Lower leg skin (tissue), 4 donors: ENCODE data around the gene OR2H2. TPM values are rescaled to one million over a fixed set of nuclear protein-coding genes. Genes with fewer than 3 reads are reported as not detected.

Experiments used
- DNase-seq, 2 donors: peaks; one replicate each; pipeline ENCODE4 v3.0.0-alpha.2; 2019; ENCODE audit warnings: low spot score in 2 of 2
- H3K4me3 ChIP-seq: fragments of 200-600 bp; sonication (generic); 2 replicates; pipeline ENCODE4 v1.5.1; 2017; ENCODE audit warnings: mild to moderate bottlenecking, low read depth; ENCODE audit not compliant: poor library complexity, severe bottlenecking
- POLR2A ChIP-seq, 2 donors: fragments of 450-650 bp; IDR thresholded peaks; one replicate each; pipeline ENCODE4 v1.6.1; 2016 to 2017; ENCODE audit warnings: antibody characterized with exemption in 2 of 2, mild to moderate bottlenecking in 1 of 2, moderate library complexity in 1 of 2
- WGBS, 2 donors: methylation state at CpG; one replicate each; pipeline ENCODE4 v1.1.5; 2018; 5-methylcytosine and 5-hydroxymethylcytosine counted together
- intact Hi-C: fragments of 100-400 bp; cut with DNase I; formaldehyde crosslinking; loops from one replicate; pipeline ENCODE4 v1.15.0; 2023; ENCODE audit warnings: low total_unique reads
- total RNA-seq, 4 donors: library from RNA; depleted of rRNA; stranded (reverse); fragments of >200 nt; gene quantifications; one replicate each; pipeline ENCODE4 v1.1.0, GENCODE V29; 2016
- TF ChIP-seq, protein P1 (sequence below), 3 donors: fragments of 450-650 bp; IDR thresholded peaks; one replicate each; pipeline ENCODE4 v1.5.1; 2016; ENCODE audit warnings: antibody characterized with exemption in 3 of 3, mild to moderate bottlenecking in 3 of 3, moderate library complexity in 2 of 3

OR2H2 gene
- total RNA-seq, 4 donors from 2014 or later: not detected

DNA sequence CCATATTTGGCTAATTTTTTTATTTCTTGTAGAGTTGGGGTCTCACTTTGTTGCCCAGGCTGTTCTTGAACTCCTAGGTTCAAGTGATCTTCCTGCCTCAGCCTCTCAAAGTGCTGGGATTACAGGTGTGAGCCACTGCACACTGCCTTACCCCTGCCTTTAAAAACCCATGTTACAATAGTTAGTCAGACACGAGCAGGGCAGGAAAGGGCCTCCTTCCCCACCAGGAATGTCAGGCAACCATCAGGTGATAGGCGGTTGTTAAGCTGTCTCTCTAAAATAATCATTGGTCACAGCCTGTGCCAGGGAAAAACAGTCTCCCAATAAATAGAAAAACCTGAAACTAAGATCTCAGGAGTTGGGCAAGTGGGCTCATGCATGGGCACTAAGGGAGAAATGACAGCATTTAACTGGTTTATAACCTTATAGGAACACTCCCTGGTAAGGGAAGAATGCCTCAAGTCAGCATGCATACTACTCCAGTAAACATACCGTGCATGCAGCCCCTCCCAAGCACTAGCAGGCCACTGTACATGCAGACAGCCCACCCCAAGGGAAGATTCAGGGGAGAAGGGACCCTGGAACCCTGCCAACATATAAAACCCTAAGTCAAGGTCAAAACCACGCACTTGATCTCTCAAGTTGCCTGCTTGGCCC, 8.4 kb downstream of the OR2H2 start:
- H3K4me3 ChIP-seq: no peak overlapping the region
- intact Hi-C loops: no loop called here
- DNase-seq: no peak
- TF ChIP-seq, protein P1, sequence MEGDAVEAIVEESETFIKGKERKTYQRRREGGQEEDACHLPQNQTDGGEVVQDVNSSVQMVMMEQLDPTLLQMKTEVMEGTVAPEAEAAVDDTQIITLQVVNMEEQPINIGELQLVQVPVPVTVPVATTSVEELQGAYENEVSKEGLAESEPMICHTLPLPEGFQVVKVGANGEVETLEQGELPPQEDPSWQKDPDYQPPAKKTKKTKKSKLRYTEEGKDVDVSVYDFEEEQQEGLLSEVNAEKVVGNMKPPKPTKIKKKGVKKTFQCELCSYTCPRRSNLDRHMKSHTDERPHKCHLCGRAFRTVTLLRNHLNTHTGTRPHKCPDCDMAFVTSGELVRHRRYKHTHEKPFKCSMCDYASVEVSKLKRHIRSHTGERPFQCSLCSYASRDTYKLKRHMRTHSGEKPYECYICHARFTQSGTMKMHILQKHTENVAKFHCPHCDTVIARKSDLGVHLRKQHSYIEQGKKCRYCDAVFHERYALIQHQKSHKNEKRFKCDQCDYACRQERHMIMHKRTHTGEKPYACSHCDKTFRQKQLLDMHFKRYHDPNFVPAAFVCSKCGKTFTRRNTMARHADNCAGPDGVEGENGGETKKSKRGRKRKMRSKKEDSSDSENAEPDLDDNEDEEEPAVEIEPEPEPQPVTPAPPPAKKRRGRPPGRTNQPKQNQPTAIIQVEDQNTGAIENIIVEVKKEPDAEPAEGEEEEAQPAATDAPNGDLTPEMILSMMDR (IDR thresholded peaks at IDR 0.05): no peak
- no peak for TF ChIP-seq POLR2A (IDR thresholded peaks at IDR 0.05)
- 21 to 31% methylated on average over 4 of the region's 4 CpGs for WGBS, 2 donors

DNA sequence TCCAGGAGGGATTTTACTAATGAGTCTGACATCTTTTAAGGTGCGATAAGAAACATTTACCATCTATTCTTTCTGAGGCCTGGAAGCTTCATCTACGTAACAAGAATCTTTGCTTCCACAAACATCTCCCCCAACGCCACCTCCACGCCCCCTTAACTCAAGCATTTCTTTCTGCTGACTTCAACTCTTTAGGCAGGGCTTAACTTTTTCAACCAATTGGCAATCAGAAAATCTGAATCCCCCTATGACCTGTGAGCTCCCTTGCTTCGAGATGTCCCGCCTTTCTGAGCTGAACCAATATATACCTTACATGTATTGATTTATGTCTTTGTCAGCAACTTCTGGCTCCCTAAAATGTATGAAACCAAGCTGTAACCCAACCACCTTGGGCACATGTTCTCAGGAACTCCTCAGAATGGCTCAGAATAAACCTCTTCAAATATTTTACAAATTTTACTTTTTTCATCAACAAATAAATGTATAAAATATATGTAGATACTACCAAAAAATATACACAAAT, 11.5 kb downstream of the OR2H2 start:
- WGBS, 2 donors: 84 to 86% methylated on average over 6 of the region's 6 CpGs
- intact Hi-C loops: no loop called here
- no peak overlapping the region for H3K4me3 ChIP-seq
- no peak for DNase-seq
- TF ChIP-seq, protein P1 (IDR thresholded peaks at IDR 0.05): no peak
- TF ChIP-seq POLR2A (IDR thresholded peaks at IDR 0.05): no peak

DNA sequence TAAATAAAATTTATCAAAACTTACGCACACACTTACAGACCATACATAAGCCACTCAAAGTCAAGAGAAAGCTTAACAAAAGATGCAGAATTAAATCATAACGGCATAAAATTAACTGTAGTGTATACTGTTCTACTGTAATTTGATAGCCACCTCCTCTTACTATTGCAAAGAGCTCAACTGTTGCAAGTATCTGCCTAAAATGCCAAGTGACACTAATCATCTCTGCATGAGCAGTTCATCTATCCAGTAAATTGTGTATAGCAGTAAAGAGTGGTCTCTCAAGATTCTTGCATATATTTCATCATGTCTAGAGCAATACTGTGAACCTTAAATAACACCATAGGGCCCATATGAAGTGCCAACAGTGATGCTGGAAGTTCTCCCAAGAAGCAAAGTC, 12.3 kb downstream of the OR2H2 start:
- intact Hi-C loops: no loop called here
- H3K4me3 ChIP-seq: no peak overlapping the region
- no peak for DNase-seq
- 77 to 81% methylated on average over 2 of the region's 2 CpGs for WGBS, 2 donors
- no peak for TF ChIP-seq POLR2A (IDR thresholded peaks at IDR 0.05)
- TF ChIP-seq, protein P1 (IDR thresholded peaks at IDR 0.05): no peak

DNA sequence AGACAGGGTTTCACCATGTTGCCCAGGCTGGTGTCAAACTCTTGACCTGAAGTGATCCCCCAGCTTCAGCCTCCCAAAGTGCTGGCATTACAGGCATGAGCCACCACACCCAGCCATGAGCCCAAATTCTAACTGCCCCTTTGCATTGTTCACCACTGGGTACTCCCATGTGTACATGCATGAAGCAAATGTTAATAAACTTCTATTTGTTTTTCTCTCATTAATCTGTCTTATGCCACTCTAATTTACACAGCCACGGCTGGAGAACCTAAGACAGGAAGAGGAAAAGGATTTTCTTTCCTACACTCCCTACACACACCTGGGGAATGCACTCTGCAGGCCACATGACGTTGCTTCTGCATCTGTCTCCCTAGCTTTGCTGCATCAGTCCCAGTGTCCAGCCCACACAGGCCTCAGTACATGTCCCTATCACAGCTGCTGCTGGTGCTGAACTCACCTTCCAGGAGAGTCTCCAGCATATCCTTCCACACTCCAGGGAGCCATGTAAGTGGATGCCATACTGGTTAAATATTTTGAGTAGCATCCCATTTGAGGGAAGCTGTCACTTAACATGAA, 13.3 kb downstream of the OR2H2 start:
- intact Hi-C loops: no loop called here
- DNase-seq: no peak
- no peak overlapping the region for H3K4me3 ChIP-seq
- 65 to 66% methylated on average over 2 of the region's 2 CpGs for WGBS, 2 donors
- TF ChIP-seq, protein P1 (IDR thresholded peaks at IDR 0.05): no peak
- TF ChIP-seq POLR2A (IDR thresholded peaks at IDR 0.05): no peak

DNA sequence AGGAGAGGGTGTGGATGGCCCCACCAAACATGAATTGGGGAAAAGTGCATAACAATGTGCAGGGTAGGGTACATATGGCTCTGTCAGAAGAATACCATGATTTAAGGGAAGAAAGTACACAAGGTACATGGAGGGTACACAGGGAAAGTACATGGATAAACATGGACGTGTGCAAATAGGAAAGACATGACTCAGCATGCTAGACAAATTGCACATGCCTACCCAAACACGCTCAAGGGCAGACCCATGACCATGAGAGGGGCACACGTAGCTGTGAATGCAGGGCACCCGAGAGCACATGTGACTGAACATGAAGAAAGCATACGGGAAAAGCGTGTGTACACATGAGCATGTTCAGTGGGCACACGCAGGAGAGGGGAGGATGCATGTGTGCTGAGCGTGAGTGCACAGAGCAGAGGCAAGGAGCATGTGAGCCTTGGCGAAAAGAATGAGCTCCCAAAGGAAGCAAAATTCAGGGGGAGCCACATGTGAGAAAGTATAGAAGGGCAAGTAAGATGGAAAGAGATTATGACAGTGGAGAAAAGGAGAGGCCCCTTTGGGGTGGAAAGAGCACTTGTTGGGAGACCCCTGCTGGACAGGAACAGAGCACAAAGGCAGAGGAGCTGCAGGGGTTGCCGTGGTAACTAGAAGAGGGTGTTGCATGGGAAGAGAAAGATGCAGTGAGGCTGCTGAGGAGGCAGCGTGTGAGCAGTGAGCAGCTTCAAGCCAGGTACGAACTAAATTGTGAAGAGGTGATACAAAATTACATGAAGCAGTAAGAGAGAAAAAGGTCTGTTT, 17.8 kb downstream of the OR2H2 start:
- no peak for DNase-seq
- intact Hi-C loops: no loop called here
- 88 to 89% methylated on average over 12 of the region's 12 CpGs for WGBS, 2 donors
- H3K4me3 ChIP-seq: no peak overlapping the region
- TF ChIP-seq POLR2A (IDR thresholded peaks at IDR 0.05): no peak
- TF ChIP-seq, protein P1 (IDR thresholded peaks at IDR 0.05): no peak
